Activated T-helper 17 cell treated with anti-CD3 and anti-CD28 coated beads, Interleukin-2, amount 50 U/mL, for 72 hours (primary cell): Measurements from ENCODE around the gene FAAP100. TPM values are rescaled to one million over a fixed set of nuclear protein-coding genes. Genes with fewer than 3 reads are reported as not detected.
A peak's percentile ranks its signal among the peaks of the same experiment; 100 is the strongest.

Experiments used
- ATAC-seq: fragments of 150-1000 bp; cut with Tn5 transposase; replicated peaks from 2 replicates; pipeline ENCODE4 v1.10.0; 2021; ENCODE audit warnings: mild to moderate bottlenecking, moderate library complexity
- H3K27ac Mint-ChIP-seq: one replicate; pipeline ENCODE4 v1.8.0; 2022; ENCODE audit warnings: mixed read lengths
- H3K27me3 Mint-ChIP-seq: one replicate; pipeline ENCODE4 v1.8.0; 2022; ENCODE audit warnings: mixed read lengths
- H3K36me3 Mint-ChIP-seq: one replicate; pipeline ENCODE4 v1.8.0; 2022; ENCODE audit warnings: low read depth, mild to moderate bottlenecking, mixed read lengths
- H3K4me1 Mint-ChIP-seq: one replicate; pipeline ENCODE4 v1.8.0; 2022; ENCODE audit warnings: mixed read lengths
- H3K4me3 Mint-ChIP-seq: one replicate; pipeline ENCODE4 v1.8.0; 2022; ENCODE audit warnings: mild to moderate bottlenecking, mixed read lengths
- H3K9me3 Mint-ChIP-seq: one replicate; pipeline ENCODE4 v1.8.0; 2022; ENCODE audit warnings: mixed read lengths
- total RNA-seq, 2 donors: library from RNA; stranded (reverse); gene quantifications; one replicate each; pipeline ENCODE4 v1.2.3, GENCODE V29; 2022

FAAP100 gene
- total RNA-seq, 2 donors from 2014 or later: 26.9 to 38.6 TPM

DNA sequence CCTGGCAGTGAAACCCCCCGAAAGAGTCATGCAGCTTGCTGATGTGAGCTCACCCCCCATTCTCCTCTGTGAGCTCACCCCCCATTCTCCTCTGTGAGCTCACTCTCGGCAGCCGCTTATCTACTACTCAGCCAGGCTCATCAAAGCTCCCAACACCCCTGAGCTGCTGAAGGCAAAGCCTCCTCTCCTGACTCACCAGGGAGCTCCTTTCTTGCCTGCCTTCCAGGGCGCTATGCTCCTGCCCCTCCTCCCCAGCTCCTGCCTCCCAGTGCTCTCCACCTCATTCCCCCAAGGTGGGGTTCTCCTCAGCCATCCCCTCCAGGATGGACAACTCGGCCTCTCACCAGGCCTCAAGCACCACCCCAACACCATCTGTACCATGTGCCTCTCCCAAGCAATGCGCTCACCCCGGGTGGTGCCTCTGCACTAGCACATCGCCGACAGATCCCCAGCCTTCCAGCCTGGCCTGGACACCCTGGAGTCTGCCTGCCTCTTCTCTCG, 27.7 kb upstream of the FAAP100 start:
- Mint-ChIP-seq H3K4me3 (no peak overlapping the region), H3K4me1 (peaks cover 21% of the 10 kb centered on the region), H3K27ac (peak overlapping the region; percentile 77), H3K36me3 (peaks cover 91% of the 10 kb centered on the region), H3K9me3 (no peaks in the 10 kb centered on the region), H3K27me3 (no peaks in the 10 kb centered on the region)
- no peak for ATAC-seq

DNA sequence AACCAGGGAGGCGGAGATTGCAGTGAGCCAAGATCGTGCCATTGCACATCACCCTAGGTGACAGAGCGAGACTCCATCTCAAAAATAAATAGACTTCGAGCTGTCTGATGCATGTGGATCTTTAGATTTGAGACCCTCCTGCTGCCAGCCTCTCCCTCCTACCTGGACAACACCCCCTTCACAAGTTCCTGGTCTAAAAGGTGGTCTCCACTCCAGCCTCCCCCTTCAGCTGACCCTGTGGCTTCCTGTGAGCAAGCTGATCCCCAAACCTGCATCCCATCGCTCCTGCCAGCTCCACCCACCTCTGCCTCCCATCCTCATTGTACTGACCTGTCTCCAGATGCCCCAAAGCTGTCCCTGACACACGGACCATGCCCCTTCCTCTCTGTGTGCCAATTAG, 27.1 kb upstream of the FAAP100 start:
- Mint-ChIP-seq H3K9me3 (no peaks in the 10 kb centered on the region), H3K4me3 (no peak overlapping the region), H3K27me3 (no peaks in the 10 kb centered on the region), H3K27ac (peak overlapping the region; percentile 77), H3K36me3 (peaks cover 91% of the 10 kb centered on the region), H3K4me1 (peaks cover 21% of the 10 kb centered on the region)
- no peak for ATAC-seq

DNA sequence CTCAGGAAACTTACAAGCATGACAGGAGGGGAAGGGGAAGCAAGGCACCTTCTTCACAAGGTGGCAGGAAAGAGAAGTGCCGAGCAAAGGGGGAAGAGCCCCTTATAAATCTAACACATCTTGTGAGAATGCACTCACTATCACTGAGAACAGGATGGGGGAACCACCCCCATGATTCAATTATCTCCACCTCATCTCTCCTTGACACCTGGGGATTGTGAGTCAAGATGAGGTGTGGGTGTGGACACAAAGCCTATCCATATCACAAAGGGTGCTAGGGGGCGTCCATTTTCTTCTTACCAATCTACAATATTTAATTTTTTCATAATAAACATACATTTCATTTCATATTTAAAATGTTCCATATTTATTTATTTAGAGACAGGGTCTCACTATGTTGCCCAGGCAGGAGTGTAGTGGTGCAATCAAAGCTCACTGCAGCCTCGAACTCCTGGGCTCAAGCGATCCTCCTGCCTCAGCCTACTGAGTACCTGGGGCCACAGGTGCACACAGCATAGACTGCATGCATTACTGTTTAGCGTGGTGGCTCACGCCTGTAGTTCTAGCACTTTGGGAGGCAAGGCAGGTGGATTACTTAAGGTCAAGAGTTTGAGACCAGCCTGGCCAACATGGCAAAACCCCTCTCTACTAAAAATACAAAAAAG, 26.5 kb upstream of the FAAP100 start:
- H3K36me3 Mint-ChIP-seq: peaks cover 91% of the 10 kb centered on the region
- peak overlapping the region; percentile 33 for H3K27ac Mint-ChIP-seq
- H3K4me1 Mint-ChIP-seq: peaks cover 21% of the 10 kb centered on the region
- H3K9me3 Mint-ChIP-seq: no peaks in the 10 kb centered on the region
- no peaks in the 10 kb centered on the region for H3K27me3 Mint-ChIP-seq
- ATAC-seq: peak; percentile 83
- no peak overlapping the region for H3K4me3 Mint-ChIP-seq

DNA sequence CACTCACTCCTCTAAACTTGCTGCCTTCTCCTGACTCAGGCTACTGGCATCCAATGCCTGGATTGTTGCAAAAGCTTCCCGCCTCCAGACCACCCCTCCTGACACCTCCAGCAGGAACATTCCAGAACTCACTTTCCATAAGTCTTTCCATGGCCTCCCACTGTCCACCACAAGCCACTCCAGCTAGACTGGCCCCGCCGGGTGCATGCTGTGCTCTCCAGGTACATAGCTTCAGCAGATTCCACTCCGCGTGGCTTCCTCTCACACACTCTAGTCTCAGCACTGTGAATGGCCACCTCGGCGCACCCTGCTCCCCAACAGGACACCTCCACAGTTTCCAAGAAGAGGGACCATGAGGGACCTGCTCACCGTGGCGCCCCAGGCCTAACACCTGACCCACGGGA, 25.9 kb upstream of the FAAP100 start:
- no peaks in the 10 kb centered on the region for H3K9me3 Mint-ChIP-seq
- H3K4me1 Mint-ChIP-seq: peaks cover 21% of the 10 kb centered on the region
- H3K27me3 Mint-ChIP-seq: no peaks in the 10 kb centered on the region
- H3K27ac Mint-ChIP-seq: peak overlapping the region; percentile 33
- no peak for ATAC-seq
- peaks cover 89% of the 10 kb centered on the region for H3K36me3 Mint-ChIP-seq
- no peak overlapping the region for H3K4me3 Mint-ChIP-seq

DNA sequence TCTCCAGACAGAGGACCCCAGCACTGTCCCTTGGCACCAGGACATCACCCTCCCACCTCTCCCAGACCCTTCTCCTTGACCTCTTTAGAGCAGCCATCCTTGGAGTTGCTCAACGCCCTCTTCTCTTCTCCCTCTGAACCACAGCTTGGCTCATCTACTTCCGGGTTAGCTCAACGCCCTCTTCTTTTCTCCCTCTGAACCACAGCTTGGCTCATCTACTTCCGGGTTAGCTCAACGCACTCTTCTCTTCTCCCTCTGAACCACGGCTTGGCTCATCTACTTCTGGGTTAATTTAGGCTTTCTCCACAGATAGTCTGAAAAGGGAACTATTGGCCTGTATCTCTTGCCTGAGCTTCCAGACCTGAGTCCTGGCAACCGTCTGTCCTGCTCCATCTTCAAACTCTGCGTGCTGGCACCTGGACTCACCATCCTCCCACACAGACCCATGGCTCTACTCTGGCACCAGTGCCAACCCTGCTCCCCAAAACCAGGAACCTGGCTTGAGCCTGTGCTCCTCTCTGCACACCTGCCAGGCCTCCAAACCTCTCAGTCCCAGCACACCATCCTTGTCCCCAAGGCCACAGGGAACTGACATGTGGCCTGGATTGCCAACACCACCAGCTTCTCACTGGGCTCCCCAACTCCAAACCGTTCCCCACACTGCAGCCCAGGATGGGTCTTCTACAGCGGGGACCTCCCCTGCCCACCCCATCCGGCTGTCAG, 25.3 kb upstream of the FAAP100 start:
- Mint-ChIP-seq H3K4me3 (no peak overlapping the region), H3K4me1 (peaks cover 21% of the 10 kb centered on the region), H3K27ac (peak overlapping the region; percentile 33), H3K9me3 (no peaks in the 10 kb centered on the region), H3K27me3 (no peaks in the 10 kb centered on the region), H3K36me3 (peaks cover 89% of the 10 kb centered on the region)
- no peak for ATAC-seq

DNA sequence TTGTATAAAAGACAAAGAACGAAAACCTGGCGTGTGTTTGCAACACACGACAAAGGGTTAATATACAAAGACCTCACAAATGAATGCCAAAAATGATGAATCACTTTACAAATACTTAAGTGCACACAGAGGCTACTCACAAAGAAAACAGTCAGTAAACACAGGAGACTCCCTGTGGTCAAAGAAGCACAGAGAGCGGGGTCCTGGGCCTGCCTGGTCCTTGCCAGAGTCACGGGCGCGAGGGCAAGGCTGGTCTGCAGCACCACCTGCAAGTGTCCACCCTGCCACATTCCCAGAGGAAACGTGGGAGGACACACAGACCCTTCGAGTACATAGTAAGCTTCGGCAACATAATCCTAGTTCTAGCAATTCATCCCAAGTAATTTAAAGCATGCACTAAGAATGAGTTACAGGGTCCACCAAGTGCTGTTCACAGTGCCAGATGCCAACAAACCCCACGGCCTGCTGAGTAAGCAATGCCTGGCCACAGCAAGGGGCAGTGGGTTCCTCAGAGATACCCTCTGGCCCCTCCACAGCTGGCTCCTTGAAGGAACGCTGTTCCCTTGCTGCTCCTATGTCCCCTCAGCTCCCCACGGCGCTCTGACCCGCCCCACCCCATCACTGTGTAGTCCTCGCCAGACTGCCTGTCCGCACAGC, 24.6 kb upstream of the FAAP100 start:
- Mint-ChIP-seq H3K4me1 (peaks cover 21% of the 10 kb centered on the region), H3K27me3 (no peaks in the 10 kb centered on the region), H3K36me3 (peaks cover 89% of the 10 kb centered on the region), H3K4me3 (no peak overlapping the region), H3K27ac (peak overlapping the region; percentile 33), H3K9me3 (no peaks in the 10 kb centered on the region)
- ATAC-seq: no peak

DNA sequence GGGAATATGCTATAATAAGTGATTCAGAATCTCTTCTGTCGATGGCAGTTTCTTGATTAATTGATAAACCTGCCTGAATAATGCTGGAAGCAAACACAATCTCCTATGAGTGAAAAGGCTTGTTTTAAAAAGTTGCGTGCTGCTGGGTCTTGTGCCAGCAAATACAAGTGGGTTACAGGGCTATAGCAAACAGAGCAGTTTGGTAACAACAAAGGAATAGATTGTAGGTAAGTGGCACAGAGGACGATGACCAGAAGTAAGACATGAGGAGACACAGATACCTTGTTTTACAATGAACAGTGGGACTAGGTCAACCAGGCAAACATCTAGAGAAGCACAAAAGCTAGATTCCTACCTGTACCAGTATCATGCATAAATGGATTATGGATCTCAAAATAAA, 23.7 kb upstream of the FAAP100 start:
- H3K27ac Mint-ChIP-seq: no peak overlapping the region
- ATAC-seq: no peak
- no peaks in the 10 kb centered on the region for H3K9me3 Mint-ChIP-seq
- peaks cover 90% of the 10 kb centered on the region for H3K36me3 Mint-ChIP-seq
- H3K4me3 Mint-ChIP-seq: no peak overlapping the region
- no peaks in the 10 kb centered on the region for H3K27me3 Mint-ChIP-seq
- peaks cover 21% of the 10 kb centered on the region for H3K4me1 Mint-ChIP-seq

DNA sequence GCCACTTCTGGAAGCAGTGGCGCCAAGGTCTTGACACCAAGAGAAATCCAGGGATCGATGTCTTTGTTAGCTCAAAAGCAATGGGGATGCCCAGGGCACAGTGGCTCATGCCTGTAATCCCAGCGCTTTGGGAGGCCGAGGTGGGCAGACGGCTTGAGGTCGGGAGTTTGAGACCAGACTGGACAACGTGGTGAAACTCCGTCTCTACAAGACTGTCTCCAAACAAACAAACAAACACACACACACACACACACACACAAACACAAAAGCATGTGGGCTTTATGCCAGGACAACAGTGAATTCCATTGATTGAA, 22.4 kb upstream of the FAAP100 start:
- Mint-ChIP-seq H3K27ac (peak overlapping the region; percentile 60), H3K4me1 (peaks cover 10% of the 10 kb centered on the region), H3K9me3 (no peaks in the 10 kb centered on the region), H3K36me3 (peaks cover 90% of the 10 kb centered on the region), H3K4me3 (no peak overlapping the region), H3K27me3 (no peaks in the 10 kb centered on the region)
- ATAC-seq: no peak

DNA sequence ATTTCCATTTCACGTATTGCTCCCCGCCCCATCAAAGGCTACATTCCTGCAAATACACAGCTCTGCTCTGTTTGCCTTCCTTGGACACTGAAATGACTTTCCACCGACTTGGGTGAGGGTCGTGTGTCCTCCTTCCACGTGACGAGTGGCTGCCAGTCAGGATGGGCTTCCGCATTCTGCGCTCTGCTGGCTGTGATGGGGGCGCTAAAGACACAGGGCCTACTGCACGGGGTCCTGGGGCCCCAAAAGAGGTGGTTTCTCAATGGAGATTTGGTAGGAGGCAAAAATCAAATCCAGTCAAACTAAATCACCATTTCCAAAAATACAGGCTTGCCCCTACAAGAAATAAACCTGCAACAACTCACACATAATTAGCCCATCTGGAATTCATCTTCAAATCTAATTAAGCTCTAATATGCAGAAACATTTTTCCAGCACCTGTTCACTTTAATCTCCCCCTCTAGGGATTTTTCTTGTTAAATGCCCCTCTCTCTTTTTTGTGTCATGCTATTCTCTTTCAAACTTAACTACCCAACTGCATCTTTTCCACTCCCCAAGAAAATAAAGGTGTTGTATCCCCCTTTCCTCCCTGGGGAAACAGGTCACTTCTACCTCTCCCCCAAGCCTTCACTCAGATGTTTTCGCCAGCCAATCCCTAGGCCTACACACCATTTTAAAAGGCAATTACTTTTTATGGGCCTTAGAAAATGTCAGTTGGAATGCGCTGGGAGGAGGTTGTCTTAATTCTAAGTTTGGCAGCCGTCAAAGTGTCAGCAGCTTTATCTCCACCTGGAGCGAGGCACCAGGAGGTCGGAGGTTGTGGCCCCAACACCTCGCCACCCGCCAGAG, 21.9 kb upstream of the FAAP100 start:
- Mint-ChIP-seq H3K4me3 (no peak overlapping the region), H3K36me3 (peaks cover 90% of the 10 kb centered on the region), H3K9me3 (no peaks in the 10 kb centered on the region), H3K27ac (peak overlapping the region; percentile 60), H3K27me3 (no peaks in the 10 kb centered on the region), H3K4me1 (peaks cover 7% of the 10 kb centered on the region)
- no peak for ATAC-seq

DNA sequence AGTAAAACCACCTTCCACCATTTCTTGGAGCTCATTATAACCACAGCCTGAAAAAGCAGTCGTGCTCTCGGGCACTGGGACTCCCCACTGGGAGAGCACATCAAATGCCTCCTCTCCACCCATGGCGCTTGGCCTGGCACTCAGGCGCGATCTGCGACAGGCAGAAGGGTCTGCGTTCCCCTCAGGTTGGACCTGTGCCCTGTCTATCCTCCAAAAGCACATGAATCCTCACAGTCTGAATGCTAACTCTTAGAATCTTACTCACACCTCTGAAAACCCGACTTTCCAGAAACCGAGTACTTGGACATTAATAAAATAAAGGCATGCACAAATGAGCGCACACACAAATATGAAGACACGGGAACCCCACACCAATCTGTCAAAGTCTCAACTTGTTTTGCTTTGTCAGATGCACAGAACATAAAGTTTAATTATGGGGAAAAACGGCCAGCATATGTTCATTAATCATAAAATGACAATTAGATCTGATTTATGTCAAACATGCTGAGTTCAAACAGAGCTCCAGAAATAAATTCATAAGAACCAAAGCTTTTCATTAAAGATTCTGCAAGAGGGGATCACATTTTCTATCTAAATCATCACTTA, 20.5 kb upstream of the FAAP100 start:
- Mint-ChIP-seq H3K4me3 (no peak overlapping the region), H3K4me1 (peaks cover 5% of the 10 kb centered on the region), H3K27ac (peak overlapping the region; percentile 52), H3K36me3 (peaks cover 92% of the 10 kb centered on the region), H3K9me3 (no peaks in the 10 kb centered on the region), H3K27me3 (no peaks in the 10 kb centered on the region)
- ATAC-seq: no peak

DNA sequence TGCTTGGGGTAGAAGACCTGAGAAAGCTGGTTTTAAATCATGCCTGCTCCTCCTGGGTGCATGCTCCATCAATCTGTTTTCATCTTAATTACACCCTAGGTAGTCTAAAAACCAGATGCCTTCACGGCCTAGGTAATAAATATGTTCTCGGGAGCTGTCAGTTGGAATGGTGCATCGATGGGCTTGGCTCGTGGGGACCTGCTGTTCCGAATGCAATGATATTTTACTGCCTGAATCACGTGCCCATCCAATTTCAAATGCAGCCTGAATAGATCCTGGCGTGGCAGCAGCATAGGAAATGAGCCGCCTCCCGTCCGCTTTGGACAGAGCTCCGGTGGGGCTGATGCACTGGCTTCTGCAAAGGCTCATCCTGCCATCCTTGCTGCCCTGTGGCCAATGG, 18.8 kb upstream of the FAAP100 start:
- Mint-ChIP-seq H3K27me3 (no peaks in the 10 kb centered on the region), H3K4me3 (no peak overlapping the region), H3K9me3 (no peaks in the 10 kb centered on the region), H3K36me3 (peaks cover 96% of the 10 kb centered on the region), H3K4me1 (no peaks in the 10 kb centered on the region), H3K27ac (no peak overlapping the region)
- ATAC-seq: no peak

DNA sequence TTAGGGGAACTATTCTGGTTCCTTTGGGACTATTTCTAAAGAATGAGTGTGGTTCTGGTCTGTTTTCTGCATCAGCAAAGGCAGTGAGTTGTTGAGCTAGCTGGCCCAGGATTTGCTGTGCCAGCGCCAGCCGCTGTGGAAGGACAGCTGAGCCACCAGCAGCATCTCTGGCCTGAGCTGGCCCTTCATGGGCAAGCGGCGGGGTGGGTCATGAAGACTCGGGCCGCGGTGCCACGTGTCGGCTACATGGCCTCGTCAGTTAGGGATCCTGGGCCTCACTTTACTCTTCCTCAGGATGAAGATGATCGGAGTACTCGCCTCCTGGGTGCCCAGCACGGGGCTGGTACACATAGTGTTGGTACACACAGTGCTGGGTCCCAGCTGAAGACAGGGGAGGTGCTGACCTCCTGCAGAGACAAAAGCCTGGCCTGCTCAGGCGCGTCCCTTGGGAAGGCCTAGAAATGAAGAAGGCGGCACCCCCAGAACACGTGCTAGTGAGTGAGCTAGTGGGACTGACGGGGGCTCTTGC, 17.9 kb upstream of the FAAP100 start:
- peaks cover 96% of the 10 kb centered on the region for H3K36me3 Mint-ChIP-seq
- no peak for ATAC-seq
- H3K27ac Mint-ChIP-seq: no peak overlapping the region
- H3K4me3 Mint-ChIP-seq: no peak overlapping the region
- no peaks in the 10 kb centered on the region for H3K27me3 Mint-ChIP-seq
- H3K9me3 Mint-ChIP-seq: no peaks in the 10 kb centered on the region
- no peaks in the 10 kb centered on the region for H3K4me1 Mint-ChIP-seq

DNA sequence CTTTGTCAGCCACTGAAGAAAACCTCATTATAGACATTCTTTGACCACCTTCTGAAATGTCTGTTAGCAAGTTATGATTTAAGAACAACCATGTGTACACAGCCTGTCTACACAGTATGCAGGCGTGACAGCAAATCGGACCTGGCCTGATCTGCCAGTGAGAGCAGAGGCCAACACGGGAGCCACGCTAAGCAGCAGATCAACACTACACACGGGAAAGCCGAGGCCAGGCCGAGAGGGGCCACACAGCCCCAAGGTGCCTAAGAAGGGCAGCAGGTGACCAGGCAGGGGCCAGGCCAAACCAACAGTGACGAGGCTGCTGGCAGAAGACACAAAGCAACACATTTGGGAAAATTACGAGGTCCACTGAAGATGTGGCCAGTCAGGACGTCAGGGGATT, 16.3 kb upstream of the FAAP100 start:
- no peaks in the 10 kb centered on the region for H3K4me1 Mint-ChIP-seq
- no peaks in the 10 kb centered on the region for H3K27me3 Mint-ChIP-seq
- H3K27ac Mint-ChIP-seq: no peak overlapping the region
- H3K36me3 Mint-ChIP-seq: peaks cover 96% of the 10 kb centered on the region
- no peak for ATAC-seq
- no peaks in the 10 kb centered on the region for H3K9me3 Mint-ChIP-seq
- H3K4me3 Mint-ChIP-seq: no peak overlapping the region

DNA sequence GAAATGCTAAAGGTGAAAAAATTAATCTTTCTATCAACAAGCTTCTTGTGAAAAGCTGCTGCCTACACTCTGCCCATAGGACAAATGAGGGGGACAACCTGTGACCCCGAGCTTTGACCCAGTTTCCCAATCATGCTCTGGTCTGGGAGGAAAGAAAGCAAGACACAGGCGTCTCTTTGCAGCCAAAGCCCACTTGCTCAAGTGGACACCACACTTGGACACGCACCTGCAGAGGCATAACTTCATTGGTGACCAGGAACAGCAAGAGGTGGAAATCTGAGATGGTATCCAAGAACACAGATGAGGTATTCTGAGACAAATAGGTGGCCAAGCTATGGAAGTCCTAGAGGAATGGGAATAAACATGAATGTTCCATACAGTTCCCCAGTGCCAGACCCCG, 15.0 kb upstream of the FAAP100 start:
- no peak overlapping the region for H3K4me3 Mint-ChIP-seq
- H3K36me3 Mint-ChIP-seq: peaks cover 98% of the 10 kb centered on the region
- no peaks in the 10 kb centered on the region for H3K9me3 Mint-ChIP-seq
- ATAC-seq: no peak
- no peaks in the 10 kb centered on the region for H3K27me3 Mint-ChIP-seq
- no peaks in the 10 kb centered on the region for H3K4me1 Mint-ChIP-seq
- H3K27ac Mint-ChIP-seq: no peak overlapping the region
